Keratinocyte (primary cell): ENCODE data around the gene ZHX3. TPM values are rescaled to one million over a fixed set of nuclear protein-coding genes. Genes with fewer than 3 reads are reported as not detected.
A peak's percentile ranks its signal among the peaks of the same experiment; 100 is the strongest.

ENCODE experiments used
- DNase-seq: peaks from one replicate; pipeline ENCODE4 v3.0.0-alpha.2; 2011; ENCODE audit warnings: low read depth, missing footprints, low spot score
- FAIRE-seq: peaks from 2 replicates; lab custom pipeline; 2011; peaks lifted over from hg19 to GRCh38; lab: Jason Lieb, UNC
- H2AFZ ChIP-seq: 2 replicates; pipeline ENCODE4 v1.6.0; 2012; ENCODE audit warnings: low read length, control low read depth, inconsistent platforms; ENCODE audit not compliant: control insufficient read depth
- H3K27ac ChIP-seq: 2 replicates; pipeline ENCODE4 v1.5.1; 2011; ENCODE audit warnings: low read length; ENCODE audit not compliant: control insufficient read depth, insufficient read depth
- H3K27me3 ChIP-seq: 3 replicates; pipeline ENCODE4 v1.6.0; 2011; ENCODE audit warnings: low read length; ENCODE audit not compliant: control insufficient read depth, insufficient read depth; ENCODE audit errors: extremely low read depth
- H3K36me3 ChIP-seq, 2 experiments: 2 replicates in 1 of 2; 3 replicates in 1 of 2; pipeline ENCODE4 v1.5.1; 2011; ENCODE audit warnings: low read length in 2 of 2, mild to moderate bottlenecking in 1 of 2; ENCODE audit not compliant: control insufficient read depth in 2 of 2, insufficient read depth in 2 of 2; ENCODE audit errors: extremely low read depth in 1 of 2
- H3K4me1 ChIP-seq: 3 replicates; pipeline ENCODE4 v1.5.1; 2011; ENCODE audit warnings: low read length; ENCODE audit not compliant: control insufficient read depth, insufficient read depth; ENCODE audit errors: extremely low read depth
- H3K4me2 ChIP-seq: 3 replicates; pipeline ENCODE4 v1.6.0; 2011; ENCODE audit warnings: low read depth, low read length; ENCODE audit not compliant: control insufficient read depth, insufficient read depth; ENCODE audit errors: extremely low read depth
- H3K4me3 ChIP-seq, 3 experiments: fragments of 200-600 bp in 1 of 3; sonication (generic) in 1 of 3; 2 replicates in 2 of 3; 3 replicates in 1 of 3; pipeline ENCODE4 v1.5.1; 2011 to 2016; ENCODE audit warnings: low read length in 3 of 3, mild to moderate bottlenecking in 3 of 3, control low read depth in 2 of 3, inconsistent platforms in 1 of 3, low read depth in 1 of 3, mixed read lengths in 1 of 3, mixed run types in 1 of 3, moderate library complexity in 1 of 3; ENCODE audit not compliant: control insufficient read depth in 2 of 3, insufficient read depth in 2 of 3; ENCODE audit errors: extremely low read depth in 1 of 3
- H3K79me2 ChIP-seq: 2 replicates; pipeline ENCODE4 v1.6.0; 2012; ENCODE audit warnings: low read length; ENCODE audit not compliant: control insufficient read depth, insufficient read depth
- H3K9ac ChIP-seq: 3 replicates; pipeline ENCODE4 v1.6.0; 2011; ENCODE audit warnings: low read length; ENCODE audit not compliant: control insufficient read depth, insufficient read depth; ENCODE audit errors: extremely low read depth
- H3K9me1 ChIP-seq: 3 replicates; pipeline ENCODE4 v1.6.0; 2011; ENCODE audit warnings: low read length; ENCODE audit not compliant: control insufficient read depth, insufficient read depth; ENCODE audit errors: extremely low read depth
- H3K9me3 ChIP-seq: 2 replicates; pipeline ENCODE4 v1.5.1; 2012; ENCODE audit warnings: low read depth, low read length; ENCODE audit not compliant: control insufficient read depth
- H4K20me1 ChIP-seq: 3 replicates; pipeline ENCODE4 v1.6.0; 2011; ENCODE audit warnings: low read length; ENCODE audit not compliant: control insufficient read depth, insufficient read depth; ENCODE audit errors: extremely low read depth
- EZH2 ChIP-seq: IDR thresholded peaks from one replicate; pipeline ENCODE4 v1.6.1; 2012; ENCODE audit warnings: inconsistent platforms, mild to moderate bottlenecking, low read length, moderate library complexity
- dilution Hi-C: fragments of 300-500 bp; cut with MboI; formaldehyde crosslinking; loops from one replicate; pipeline ENCODE4 v1.7.0; 2020; ENCODE audit warnings: low sequenced_read_pairs; ENCODE audit not compliant: extremely low pct_ligation_motif_present
- polyA plus RNA-seq, 5 experiments: library from polyadenylated mRNA; depleted of rRNA in 3 of 5; stranded (reverse) in 3 of 5; stranded (forward) in 1 of 5; unstranded in 1 of 5; fragments of >200 nt; gene quantifications; 1 replicate in 1 of 5; 2 replicates in 3 of 5; 3 replicates in 1 of 5; pipeline versions ENCODE4 v1.2.1 to v1.2.3, GENCODE V29; 2011 to 2012; ENCODE audit warnings: missing spikeins in 2 of 5, low read depth in 1 of 5, low replicate concordance in 1 of 5
- TF ChIP-seq, protein P1 (sequence below), 3 experiments: IDR thresholded peaks in 1 of 3; conservative IDR thresholded peaks in 1 of 3; optimal IDR thresholded peaks in 1 of 3; 2 replicates in 2 of 3; 3 replicates in 1 of 3; pipeline versions ENCODE3 to v1.5.1; 2011; ENCODE audit warnings: low read length in 3 of 3, mild to moderate bottlenecking in 3 of 3, moderate library complexity in 2 of 3, control low read depth in 1 of 3, inconsistent platforms in 1 of 3; ENCODE audit not compliant: insufficient read depth in 2 of 3; ENCODE audit errors: extremely low read depth in 1 of 3

Gene ZHX3
- polyA plus RNA-seq, 1 donor (not counting 4 experiments of a cell fraction or from before 2014, with no cell fraction given): 16.5 TPM

- Histone ChIP-seq H3K27ac (peak overlapping the region; percentile 74), H3K4me1 (peaks cover 46% of the 10 kb centered on the region)
Measured at GRCh38 chr20:41176711-41177552, 140.6 kb downstream of the ZHX3 start.

GRCh38 chr20:41175727-41176330 is 141.7 kb downstream of the ZHX3 start:
- dilution Hi-C loops: no loop called here
- Histone ChIP-seq H2AFZ (no peak overlapping the region), H3K4me1 (peaks cover 44% of the 10 kb centered on the region), H4K20me1 (no peaks in the 10 kb centered on the region), H3K4me2 (no peak overlapping the region), H3K79me2 (peaks cover 2% of the 10 kb centered on the region), H3K9me1 (peaks cover 3% of the 10 kb centered on the region), H3K9me3 (no peaks in the 10 kb centered on the region), H3K27ac (no peak overlapping the region), H3K4me3 (no peak overlapping the region), H3K36me3 (peaks cover 19 to 30% of the 10 kb centered on the region in 2 experiments), H3K9ac (no peak overlapping the region), H3K27me3 (no peaks in the 10 kb centered on the region)
- DNase-seq: no peak
- TF ChIP-seq, protein P1, sequence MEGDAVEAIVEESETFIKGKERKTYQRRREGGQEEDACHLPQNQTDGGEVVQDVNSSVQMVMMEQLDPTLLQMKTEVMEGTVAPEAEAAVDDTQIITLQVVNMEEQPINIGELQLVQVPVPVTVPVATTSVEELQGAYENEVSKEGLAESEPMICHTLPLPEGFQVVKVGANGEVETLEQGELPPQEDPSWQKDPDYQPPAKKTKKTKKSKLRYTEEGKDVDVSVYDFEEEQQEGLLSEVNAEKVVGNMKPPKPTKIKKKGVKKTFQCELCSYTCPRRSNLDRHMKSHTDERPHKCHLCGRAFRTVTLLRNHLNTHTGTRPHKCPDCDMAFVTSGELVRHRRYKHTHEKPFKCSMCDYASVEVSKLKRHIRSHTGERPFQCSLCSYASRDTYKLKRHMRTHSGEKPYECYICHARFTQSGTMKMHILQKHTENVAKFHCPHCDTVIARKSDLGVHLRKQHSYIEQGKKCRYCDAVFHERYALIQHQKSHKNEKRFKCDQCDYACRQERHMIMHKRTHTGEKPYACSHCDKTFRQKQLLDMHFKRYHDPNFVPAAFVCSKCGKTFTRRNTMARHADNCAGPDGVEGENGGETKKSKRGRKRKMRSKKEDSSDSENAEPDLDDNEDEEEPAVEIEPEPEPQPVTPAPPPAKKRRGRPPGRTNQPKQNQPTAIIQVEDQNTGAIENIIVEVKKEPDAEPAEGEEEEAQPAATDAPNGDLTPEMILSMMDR (optimal IDR thresholded peaks at IDR 0.05 in 1 of 3, IDR thresholded peaks at IDR 0.05 in 1 of 3, conservative IDR thresholded peaks at IDR 0.05 in 1 of 3; ENCODE audit: extremely low read depth in 1 of 3, insufficient read depth in 2 of 3, low read length in 3 of 3): no peak
- TF ChIP-seq EZH2: no peak
- no peak for FAIRE-seq

More at GRCh38 chr20:41176711-41177552, 140.6 kb downstream of the ZHX3 start:
- no peaks in the 10 kb centered on the region for H3K9me3 ChIP-seq
- H3K79me2 ChIP-seq: peaks cover 2% of the 10 kb centered on the region
- peak overlapping the region; percentile 0 for H3K9ac ChIP-seq
- dilution Hi-C loops: no loop called here
- FAIRE-seq (peak; percentile 23), DNase-seq (no peak)
- H3K4me2 ChIP-seq: peak overlapping the region; percentile 1
- peaks cover 3% of the 10 kb centered on the region for H3K9me1 ChIP-seq
- H3K27me3 ChIP-seq: no peaks in the 10 kb centered on the region
- H4K20me1 ChIP-seq: no peaks in the 10 kb centered on the region
- no peak overlapping the region for H3K4me3 ChIP-seq
- no peak overlapping the region for H2AFZ ChIP-seq
- TF ChIP-seq, protein P1 (optimal IDR thresholded peaks at IDR 0.05 in 1 of 3, IDR thresholded peaks at IDR 0.05 in 1 of 3, conservative IDR thresholded peaks at IDR 0.05 in 1 of 3; ENCODE audit: extremely low read depth in 1 of 3, insufficient read depth in 2 of 3, low read length in 3 of 3): no peak
- H3K36me3 ChIP-seq: peaks cover 19 to 34% of the 10 kb centered on the region in 2 experiments
